ENCODE results near the gene ITIH4.

ITIH4 gene

DNA sequence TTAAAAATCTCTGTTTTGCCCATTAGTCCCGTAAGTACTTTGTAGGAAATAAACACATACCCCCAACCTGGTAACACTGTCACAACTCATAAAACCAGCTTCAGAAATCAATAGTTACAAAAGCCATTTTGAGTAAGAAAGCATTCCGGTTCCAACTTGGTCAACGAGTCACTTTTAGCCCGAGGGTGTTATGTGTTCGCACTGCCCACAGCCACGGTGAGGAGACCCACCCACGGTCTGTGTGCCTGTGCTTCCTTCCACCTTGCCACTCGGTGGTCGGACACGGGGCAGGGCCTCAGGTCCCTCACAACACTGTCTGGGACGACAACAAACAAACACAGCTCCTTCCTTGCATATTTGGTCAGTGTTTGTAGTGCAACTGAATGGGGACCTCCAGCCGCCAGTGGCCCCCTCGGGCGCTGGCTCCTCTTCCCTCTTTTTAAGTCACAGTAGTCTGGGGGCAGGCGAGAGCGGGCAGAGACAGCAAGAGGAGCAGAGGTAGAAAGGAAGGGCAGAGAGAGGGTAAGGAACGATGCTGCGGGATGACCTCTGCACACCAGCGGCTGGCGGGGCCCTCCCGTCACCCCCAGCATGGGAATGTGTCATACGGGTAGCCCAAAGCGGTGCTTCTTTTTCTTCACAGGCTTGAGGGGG is 9.5 kb upstream of the ITIH4 start:
- Histone ChIP-seq H3K9me2 (replicated peaks; ENCODE audit: control insufficient read depth, low read length) (no peaks in the 10 kb centered on the region), H3K79me2 (ENCODE audit: control insufficient read depth, low read length) (no peaks in the 10 kb centered on the region), H3F3A (ENCODE audit: control insufficient read depth, insufficient read depth) (no peaks in the 10 kb centered on the region), H3K27ac (ENCODE audit: low read depth, low read length) (no peak overlapping the region), H3K4me2 (ENCODE audit: low read length) (no peak overlapping the region), H4K20me1 (ENCODE audit: control insufficient read depth, insufficient read depth, low read depth, low read length) (no peaks in the 10 kb centered on the region), H3K4me1 (ENCODE audit: control insufficient read depth, low read length) (no peaks in the 10 kb centered on the region), H3K4me3 (ENCODE audit: low read length) (no peak overlapping the region), H3K36me3 (ENCODE audit: control insufficient read depth, low read length) (no peaks in the 10 kb centered on the region), H3K27me3 (ENCODE audit: control insufficient read depth, low read length) (no peaks in the 10 kb centered on the region), H3K9me3 (ENCODE audit: control insufficient read depth, insufficient read depth, low read length) (no peaks in the 10 kb centered on the region)
- TF ChIP-seq, protein P1, sequence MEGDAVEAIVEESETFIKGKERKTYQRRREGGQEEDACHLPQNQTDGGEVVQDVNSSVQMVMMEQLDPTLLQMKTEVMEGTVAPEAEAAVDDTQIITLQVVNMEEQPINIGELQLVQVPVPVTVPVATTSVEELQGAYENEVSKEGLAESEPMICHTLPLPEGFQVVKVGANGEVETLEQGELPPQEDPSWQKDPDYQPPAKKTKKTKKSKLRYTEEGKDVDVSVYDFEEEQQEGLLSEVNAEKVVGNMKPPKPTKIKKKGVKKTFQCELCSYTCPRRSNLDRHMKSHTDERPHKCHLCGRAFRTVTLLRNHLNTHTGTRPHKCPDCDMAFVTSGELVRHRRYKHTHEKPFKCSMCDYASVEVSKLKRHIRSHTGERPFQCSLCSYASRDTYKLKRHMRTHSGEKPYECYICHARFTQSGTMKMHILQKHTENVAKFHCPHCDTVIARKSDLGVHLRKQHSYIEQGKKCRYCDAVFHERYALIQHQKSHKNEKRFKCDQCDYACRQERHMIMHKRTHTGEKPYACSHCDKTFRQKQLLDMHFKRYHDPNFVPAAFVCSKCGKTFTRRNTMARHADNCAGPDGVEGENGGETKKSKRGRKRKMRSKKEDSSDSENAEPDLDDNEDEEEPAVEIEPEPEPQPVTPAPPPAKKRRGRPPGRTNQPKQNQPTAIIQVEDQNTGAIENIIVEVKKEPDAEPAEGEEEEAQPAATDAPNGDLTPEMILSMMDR (IDR thresholded peaks at IDR 0.05; ENCODE audit: low read depth, low read length, poor library complexity, severe bottlenecking): no peak
- TF ChIP-seq EZH2phosphoT487 (IDR thresholded peaks at IDR 0.05; ENCODE audit: borderline replicate concordance, low read length): no peak

DNA sequence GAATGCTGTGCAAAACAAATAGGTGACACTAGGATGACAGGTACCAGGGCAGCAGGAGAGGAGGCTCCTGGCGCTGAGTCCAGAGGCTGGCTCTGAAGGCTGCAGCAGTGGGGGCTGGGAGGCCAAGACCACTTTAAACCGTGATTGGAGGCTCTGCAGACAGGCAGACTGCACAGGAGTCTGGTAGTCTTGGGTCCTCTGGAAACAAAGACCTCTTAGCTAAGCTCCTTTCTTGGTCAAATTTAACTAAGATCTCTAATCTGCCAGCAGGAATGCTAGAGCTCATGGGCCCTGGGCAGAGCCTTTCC is 8.8 kb upstream of the ITIH4 start:
- Histone ChIP-seq H3F3A (ENCODE audit: control insufficient read depth, insufficient read depth) (no peaks in the 10 kb centered on the region), H3K4me3 (ENCODE audit: low read length) (no peak overlapping the region), H4K20me1 (ENCODE audit: control insufficient read depth, insufficient read depth, low read depth, low read length) (no peaks in the 10 kb centered on the region), H3K79me2 (ENCODE audit: control insufficient read depth, low read length) (no peaks in the 10 kb centered on the region), H3K9me2 (replicated peaks; ENCODE audit: control insufficient read depth, low read length) (no peaks in the 10 kb centered on the region), H3K4me2 (ENCODE audit: low read length) (no peak overlapping the region), H3K36me3 (ENCODE audit: control insufficient read depth, low read length) (no peaks in the 10 kb centered on the region), H3K27me3 (ENCODE audit: control insufficient read depth, low read length) (no peaks in the 10 kb centered on the region), H3K9me3 (ENCODE audit: control insufficient read depth, insufficient read depth, low read length) (no peaks in the 10 kb centered on the region), H3K27ac (ENCODE audit: low read depth, low read length) (no peak overlapping the region), H3K4me1 (ENCODE audit: control insufficient read depth, low read length) (no peaks in the 10 kb centered on the region)
- no peak for TF ChIP-seq EZH2phosphoT487 (IDR thresholded peaks at IDR 0.05; ENCODE audit: borderline replicate concordance, low read length)
- TF ChIP-seq, protein P1 (IDR thresholded peaks at IDR 0.05; ENCODE audit: low read depth, low read length, poor library complexity, severe bottlenecking): no peak

DNA sequence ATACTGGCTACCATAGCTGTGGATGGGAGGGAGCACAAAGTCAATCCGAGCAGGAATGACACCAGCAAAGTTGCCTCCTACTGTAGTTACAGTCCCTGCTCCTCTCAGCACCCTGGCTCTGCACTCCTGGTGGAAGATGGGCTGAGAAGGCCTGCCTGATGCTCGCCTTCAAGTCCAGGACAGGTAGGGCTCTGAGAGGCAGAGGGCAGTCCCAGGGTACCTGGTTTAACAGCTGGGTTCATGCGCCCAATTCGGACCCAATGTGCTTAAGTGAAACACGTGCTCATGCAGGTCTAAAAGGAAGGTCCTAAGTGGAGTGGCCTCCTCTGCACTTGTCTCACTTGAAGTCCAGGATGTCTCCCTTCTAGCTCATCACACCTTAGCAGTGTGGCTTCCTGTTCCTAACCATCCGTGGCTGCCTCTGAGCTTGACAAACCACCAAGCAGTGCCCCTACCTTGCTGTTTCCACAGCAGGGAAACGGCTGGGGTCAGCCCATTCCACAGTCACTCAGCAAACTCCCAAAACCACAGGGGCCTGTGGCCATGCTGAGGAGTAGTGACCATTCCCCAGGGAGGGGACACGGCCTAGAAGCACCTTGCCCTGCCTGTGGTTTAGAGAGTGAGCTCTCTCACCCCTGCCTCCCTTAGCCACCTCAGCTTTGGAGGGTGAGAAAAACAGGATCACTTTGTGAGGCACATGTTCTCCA is 8.2 kb upstream of the ITIH4 start:
- Histone ChIP-seq H3K79me2 (ENCODE audit: control insufficient read depth, low read length) (no peaks in the 10 kb centered on the region), H3K27me3 (ENCODE audit: control insufficient read depth, low read length) (no peaks in the 10 kb centered on the region), H3K4me3 (ENCODE audit: low read length) (no peak overlapping the region), H4K20me1 (ENCODE audit: control insufficient read depth, insufficient read depth, low read depth, low read length) (no peaks in the 10 kb centered on the region), H3K9me3 (ENCODE audit: control insufficient read depth, insufficient read depth, low read length) (no peaks in the 10 kb centered on the region), H3K4me1 (ENCODE audit: control insufficient read depth, low read length) (no peaks in the 10 kb centered on the region), H3K27ac (ENCODE audit: low read depth, low read length) (no peak overlapping the region), H3K36me3 (ENCODE audit: control insufficient read depth, low read length) (no peaks in the 10 kb centered on the region), H3F3A (ENCODE audit: control insufficient read depth, insufficient read depth) (no peaks in the 10 kb centered on the region), H3K9me2 (replicated peaks; ENCODE audit: control insufficient read depth, low read length) (no peaks in the 10 kb centered on the region), H3K4me2 (ENCODE audit: low read length) (no peak overlapping the region)
- no peak for TF ChIP-seq EZH2phosphoT487 (IDR thresholded peaks at IDR 0.05; ENCODE audit: borderline replicate concordance, low read length)
- TF ChIP-seq, protein P1 (IDR thresholded peaks at IDR 0.05; ENCODE audit: low read depth, low read length, poor library complexity, severe bottlenecking): no peak

All from DOHH2 (cell line).